ENCODE data around the gene KSR2. TPM values are rescaled to one million over a fixed set of nuclear protein-coding genes. Genes with fewer than 3 reads are reported as not detected.

The KSR2 gene
- total and polyA plus RNA-seq, 2 of the 4 experiments (the other 2 are of a cell fraction), result not detected

DNA sequence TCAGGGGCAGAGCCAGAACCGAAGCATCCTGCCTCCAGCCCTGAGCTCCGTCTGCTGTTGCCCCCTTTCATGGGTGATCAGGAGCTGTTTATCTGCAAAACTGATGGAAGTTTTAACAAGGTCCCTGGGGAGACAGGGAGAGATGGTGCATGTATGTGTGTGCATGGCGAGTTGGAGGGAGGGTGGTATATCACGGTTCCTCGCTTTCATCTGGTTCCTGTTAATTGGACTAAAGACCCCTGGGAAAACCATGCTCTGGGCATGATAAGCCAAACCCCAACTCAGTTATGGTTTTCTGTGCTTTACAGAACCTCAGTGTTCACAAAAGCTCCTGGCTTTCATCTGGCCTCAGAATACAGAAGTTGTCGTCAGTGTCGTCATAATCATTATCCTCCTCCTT, 133.6 kb downstream of the KSR2 start:
- no peak overlapping the region for H3K56ac ChIP-seq (ENCODE audit: extremely low read depth, insufficient read depth, low read length)
- no peak overlapping the region for H2AFZ ChIP-seq (replicated peaks; ENCODE audit: low read length, poor library complexity)
- dilution Hi-C loops (cut with HindIII; ENCODE audit: low sequenced_read_pairs, unreplicated experiment), result no loop called here
- H3K4me1 ChIP-seq (ENCODE audit: control insufficient read depth, insufficient read depth, low read length), result no peaks in the 10 kb centered on the region
- no peaks in the 10 kb centered on the region for H3K9me1 ChIP-seq (ENCODE audit: insufficient read depth, low read length)
- no peak overlapping the region for H4K91ac ChIP-seq (ENCODE audit: insufficient read depth, low read depth, low read length)
- no peaks in the 10 kb centered on the region for H3K79me1 ChIP-seq (ENCODE audit: low read depth in 1 of 2, low read length in 2 of 2)
- H2BK20ac ChIP-seq (ENCODE audit: low read depth, low read length), result no peak overlapping the region
- H4K8ac ChIP-seq (ENCODE audit: low read depth in 2 of 2, low read length in 2 of 2), result no peak overlapping the region
- no peak overlapping the region for H3K4ac ChIP-seq (ENCODE audit: low read depth, low read length)
- whole genome bisulfite sequencing, 2 experiments (ENCODE audit: extremely low coverage in 2 of 2, insufficient read length in 1 of 2), result no CpG with 5 or more reads among the region's 7 CpGs
- no peak overlapping the region for H3K23ac ChIP-seq (ENCODE audit: low read depth, low read length)
- no peak overlapping the region for H3K14ac ChIP-seq (replicated peaks; ENCODE audit: low read depth, low read length)
- no peak for DNase-seq
- in situ Hi-C loops (cut with MboI; ENCODE audit: low sequenced_read_pairs), result loop anchor here (5.0 to 25.0 kb wide), 3 partner anchors 470 to 798 kb away; partner anchors contain the start of gene NOS1
- H2AK9ac ChIP-seq (replicated peaks; ENCODE audit: low read depth, low read length, poor library complexity), result no peak overlapping the region
- no peak overlapping the region for H3K9ac ChIP-seq (ENCODE audit: low read depth, low read length)
- H3K4me3 ChIP-seq (ENCODE audit: insufficient read depth, low read depth, low read length), result no peak overlapping the region
- no peak overlapping the region for H2AK5ac ChIP-seq (ENCODE audit: low read depth, low read length)
- H3K27ac ChIP-seq (ENCODE audit: insufficient read depth, low read length), result no peak overlapping the region
- BruUV-seq (replicated peaks), result no TSS peak
- no peak overlapping the region for H4K5ac ChIP-seq (ENCODE audit: low read depth, low read length)
- ATAC-seq (ENCODE audit: low read depth), result no peak
- H3K18ac ChIP-seq (ENCODE audit: low read depth, low read length), result no peak overlapping the region
- no peak overlapping the region for H3K4me2 ChIP-seq (ENCODE audit: low read depth, low read length)
- H3K36me3 ChIP-seq (ENCODE audit: control insufficient read depth, insufficient read depth, low read length), result no peaks in the 10 kb centered on the region
- CTCF ChIA-PET, result no interaction called here
- no peak for TF ChIP-seq USF2 (IDR thresholded peaks at IDR 0.05; ENCODE audit: low read depth, low read length)
- TF ChIP-seq MXI1 (IDR thresholded peaks at IDR 0.05; ENCODE audit: borderline replicate concordance, low read depth, low read length), result no peak
- TF ChIP-seq RAD21 (IDR thresholded peaks at IDR 0.05; ENCODE audit: low read length), result no peak
- TF ChIP-seq MAFK (IDR thresholded peaks at IDR 0.05; ENCODE audit: low read depth, low read length), result no peak
- no peak for TF ChIP-seq CEBPB (IDR thresholded peaks at IDR 0.05; ENCODE audit: low read depth, low read length)
- no peak for TF ChIP-seq FOS (IDR thresholded peaks at IDR 0.05; ENCODE audit: low read depth, low read length)
- no peak for TF ChIP-seq CHD1 (IDR thresholded peaks at IDR 0.05; ENCODE audit: low read depth, low read length)
- no peak for TF ChIP-seq MAZ (IDR thresholded peaks at IDR 0.05; ENCODE audit: borderline replicate concordance, low read depth, low read length)
- no peak for TF ChIP-seq BHLHE40 (IDR thresholded peaks at IDR 0.05; ENCODE audit: low read depth, low read length)
- no peak for TF ChIP-seq RFX5 (IDR thresholded peaks at IDR 0.05; ENCODE audit: low read depth, low read length)
- TF ChIP-seq, protein P1, sequence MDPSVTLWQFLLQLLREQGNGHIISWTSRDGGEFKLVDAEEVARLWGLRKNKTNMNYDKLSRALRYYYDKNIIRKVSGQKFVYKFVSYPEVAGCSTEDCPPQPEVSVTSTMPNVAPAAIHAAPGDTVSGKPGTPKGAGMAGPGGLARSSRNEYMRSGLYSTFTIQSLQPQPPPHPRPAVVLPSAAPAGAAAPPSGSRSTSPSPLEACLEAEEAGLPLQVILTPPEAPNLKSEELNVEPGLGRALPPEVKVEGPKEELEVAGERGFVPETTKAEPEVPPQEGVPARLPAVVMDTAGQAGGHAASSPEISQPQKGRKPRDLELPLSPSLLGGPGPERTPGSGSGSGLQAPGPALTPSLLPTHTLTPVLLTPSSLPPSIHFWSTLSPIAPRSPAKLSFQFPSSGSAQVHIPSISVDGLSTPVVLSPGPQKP (IDR thresholded peaks at IDR 0.05; ENCODE audit: borderline replicate concordance, low read depth, low read length), result no peak
- TF ChIP-seq POLR2A (IDR thresholded peaks at IDR 0.05; ENCODE audit: low read depth, low read length), result no peak
- TF ChIP-seq CTCF (conservative IDR thresholded peaks at IDR 0.05; ENCODE audit: low read depth, low read length), result no peak
- TF ChIP-seq NFE2L2 (IDR thresholded peaks at IDR 0.05; ENCODE audit: low read depth, low read length), result no peak
- TF ChIP-seq SMC3 (IDR thresholded peaks at IDR 0.05; ENCODE audit: low read depth, low read length), result no peak
- no peak for TF ChIP-seq RCOR1 (IDR thresholded peaks at IDR 0.05; ENCODE audit: insufficient replicate concordance, low read length)
- no peaks in the 10 kb centered on the region for H4K20me1 ChIP-seq (ENCODE audit: insufficient read depth, low read length)
- POLR2A ChIA-PET (ENCODE audit: unreplicated experiment), result no interaction called here
- H3K9me3 ChIP-seq (ENCODE audit: control insufficient read depth, insufficient read depth, low read length), result peaks cover 5% of the 10 kb centered on the region
- intact Hi-C loops (cut with micrococcal nuclease), result loop anchor here (5.0 kb wide), 1 partner anchor 1133 kb away; no protein-coding TSS in a partner anchor
- H2BK5ac ChIP-seq (ENCODE audit: low read depth, low read length, poor library complexity, severe bottlenecking), result no peak overlapping the region
- no peak overlapping the region for H2BK15ac ChIP-seq (ENCODE audit: low read depth, low read length)
- no peaks in the 10 kb centered on the region for H3K27me3 ChIP-seq (ENCODE audit: control insufficient read depth, insufficient read depth, low read length)
- no peak overlapping the region for H2BK120ac ChIP-seq (ENCODE audit: low read depth, low read length)

Measured in IMR-90 (cell line).